GM13976 (cell line): ENCODE data around the gene CALU.

Experiments
- DNase-seq: peaks from one replicate; pipeline ENCODE4 v3.0.0; 2012; ENCODE audit warnings: low spot score
- CTCF ChIP-seq: IDR thresholded peaks from 2 replicates; pipeline ENCODE4 v1.5.1; 2012; ENCODE audit warnings: borderline replicate concordance, mild to moderate bottlenecking; ENCODE audit not compliant: insufficient read depth; ENCODE audit errors: extremely low read depth, missing control alignments, control extremely low read depth
- in situ Hi-C: fragments of 300-500 bp; cut with MboI; formaldehyde crosslinking; loops from one replicate; pipeline ENCODE4 v1.12.0; 2022; ENCODE audit warnings: low sequenced_read_pairs, mixed read lengths, inconsistent platforms; ENCODE audit not compliant: unreplicated experiment

CALU gene

GRCh38 chr7:128794436-128794835 lies 55.3 kb downstream of the CALU start:
- in situ Hi-C loops: no loop called here
- no peak for TF ChIP-seq CTCF
- DNase-seq: no peak

- DNase-seq: no peak
- no peak for TF ChIP-seq CTCF
- in situ Hi-C loops: no loop called here
Observed at GRCh38 chr7:128795129-128795528, 56.0 kb downstream of the CALU start.

GRCh38 chr7:128796327-128796726 lies 57.2 kb downstream of the CALU start:
- TF ChIP-seq CTCF: no peak
- in situ Hi-C loops: no loop called here
- DNase-seq: no peak

GRCh38 chr7:128799451-128799850 lies 60.3 kb downstream of the CALU start:
- DNase-seq: no peak
- in situ Hi-C loops: no loop called here
- TF ChIP-seq CTCF: no peak

GRCh38 chr7:128800567-128800966 lies 61.4 kb downstream of the CALU start:
- in situ Hi-C loops: no loop called here
- no peak for TF ChIP-seq CTCF
- DNase-seq: no peak

- DNase-seq: no peak
- in situ Hi-C loops: no loop called here
- no peak for TF ChIP-seq CTCF
Observed at GRCh38 chr7:128801003-128801402, 61.8 kb downstream of the CALU start.
